Measurements from ENCODE around the gene GRID2IP.

Gene GRID2IP

GRCh38 chr7:6528401-6529130 is 22.7 kb downstream of the GRID2IP start:
- FAIRE-seq, result peak; percentile 79
- no peak for DNase-seq (ENCODE audit: low spot score)

- FAIRE-seq, result peak; percentile 88
- DNase-seq (ENCODE audit: low spot score), result no peak
Measured at GRCh38 chr7:6526997-6527378, 24.3 kb downstream of the GRID2IP start.

GRCh38 chr7:6520163-6520981 is 30.9 kb downstream of the GRID2IP start:
- FAIRE-seq (no peak), DNase-seq (ENCODE audit: low spot score) (no peak)

- peak; percentile 90 for DNase-seq (ENCODE audit: low spot score)
- FAIRE-seq, result peak; percentile 99
Measured at GRCh38 chr7:6516387-6516983, 34.8 kb downstream of the GRID2IP start.

GRCh38 chr7:6513541-6513940 is 37.7 kb downstream of the GRID2IP start:
- FAIRE-seq, result peak; percentile 92

GRCh38 chr7:6512892-6513291 is 38.4 kb downstream of the GRID2IP start:
- FAIRE-seq, result peak; percentile 72
- no peak for DNase-seq (ENCODE audit: low spot score)

More at GRCh38 chr7:6513541-6513940, 37.7 kb downstream of the GRID2IP start:
- DNase-seq (ENCODE audit: low spot score), result no peak

- no peak for DNase-seq (ENCODE audit: low spot score)
- peak; percentile 82 for FAIRE-seq
Measured at GRCh38 chr7:6510476-6511133, 40.7 kb downstream of the GRID2IP start.

GRCh38 chr7:6508950-6509349 is 42.3 kb downstream of the GRID2IP start:
- no peak for DNase-seq (ENCODE audit: low spot score)
- FAIRE-seq, result peak; percentile 86

- FAIRE-seq (no peak), DNase-seq (ENCODE audit: low spot score) (no peak)
Measured at GRCh38 chr7:6508539-6508938, 42.7 kb downstream of the GRID2IP start.

- FAIRE-seq (no peak), DNase-seq (ENCODE audit: low spot score) (no peak)
Measured at GRCh38 chr7:6507906-6508305, 43.4 kb downstream of the GRID2IP start.

GRCh38 chr7:6505685-6506559 is 45.3 kb downstream of the GRID2IP start:
- FAIRE-seq (peak; percentile 97), DNase-seq (ENCODE audit: low spot score) (no peak)

GRCh38 chr7:6504996-6505395 is 46.3 kb downstream of the GRID2IP start:
- DNase-seq (ENCODE audit: low spot score) (no peak), FAIRE-seq (no peak)

GRCh38 chr7:6502886-6503285 is 48.4 kb downstream of the GRID2IP start:
- DNase-seq (ENCODE audit: low spot score) (no peak), FAIRE-seq (no peak)

- FAIRE-seq, result peak; percentile 90
- DNase-seq (ENCODE audit: low spot score), result no peak
Measured at GRCh38 chr7:6501586-6502564, 49.4 kb downstream of the GRID2IP start.

- FAIRE-seq (no peak), DNase-seq (ENCODE audit: low spot score) (no peak)
Measured at GRCh38 chr7:6500691-6501090, 50.6 kb downstream of the GRID2IP start.

- DNase-seq (ENCODE audit: low spot score) (no peak), FAIRE-seq (no peak)
Measured at GRCh38 chr7:6497994-6498393, 53.3 kb downstream of the GRID2IP start.

GRCh38 chr7:6497637-6497905 is 53.7 kb downstream of the GRID2IP start:
- DNase-seq (ENCODE audit: low spot score), result no peak
- no peak for FAIRE-seq

- DNase-seq (ENCODE audit: low spot score) (no peak), FAIRE-seq (peak; percentile 69)
Measured at GRCh38 chr7:6496842-6497636, 54.2 kb downstream of the GRID2IP start.

Data from urothelium cell line (cell line).